K562 (cell line): Measurements from ENCODE around the gene RBPMS2. TPM values are rescaled to one million over a fixed set of nuclear protein-coding genes. Genes with fewer than 3 reads are reported as not detected.

Source experiments
- ATAC-seq: fragments of 200-7000 bp; cut with Tn5 transposase; 3 replicates; pipeline ENCODE4 v1.9.1; 2020; ENCODE audit warnings: moderate library complexity
- BruUV-seq: library from RNA; stranded (reverse); fragments of 400-500 nt; replicated peaks from 2 replicates; lab custom pipeline; 2021; lab: Mats Ljungman, UMichigan
- CTCF ChIA-PET: fragments of 300-600 bp; formaldehyde crosslinking; extraction: SDS; loops from one replicate; lab custom pipeline; 2021; ENCODE audit warnings: low intra/inter-chr PET ratio; lab: Yijun Ruan, JAX
- POLR2A ChIA-PET: fragments of 300-600, 350-650 bp; sonication (Branson Sonifier 250); formaldehyde crosslinking; extraction: SDS; loops from one replicate; lab custom pipeline; 2021; ENCODE audit warnings: antibody characterized with exemption, inconsistent platforms; lab: Yijun Ruan, JAX
- DNase-seq, 4 experiments: peaks; one replicate each; pipeline versions ENCODE4 v3.0.0 to v3.0.0-alpha.2; 2011 to 2018; ENCODE audit warnings: low spot score in 3 of 4, mixed read lengths in 3 of 4; ENCODE audit errors: extremely low read depth in 1 of 4
- FAIRE-seq: peaks from 2 replicates; lab custom pipeline; 2011; peaks lifted over from hg19 to GRCh38; lab: Jason Lieb, UNC
- H2AFZ ChIP-seq: 2 replicates; pipeline ENCODE4 v1.6.0; 2011; ENCODE audit warnings: low read depth, low read length, control low read depth, inconsistent platforms
- H3K27ac ChIP-seq: fragments of 200-600 bp; 3 replicates; pipeline ENCODE4 v1.8.0; 2011; ENCODE audit warnings: low read depth, mild to moderate bottlenecking, control low read depth, inconsistent platforms, low read length, moderate library complexity, mixed read lengths; ENCODE audit errors: extremely low read depth
- H3K27me3 ChIP-seq, 2 experiments: fragments of 300-600 bp in 1 of 2; 2 replicates in 1 of 2; 3 replicates in 1 of 2; pipeline versions ENCODE4 v1.6.0 to v1.8.0; 2011; ENCODE audit warnings: inconsistent platforms in 2 of 2, low read length in 2 of 2, mild to moderate bottlenecking in 1 of 2, mixed read lengths in 1 of 2, moderate library complexity in 1 of 2; ENCODE audit not compliant: control insufficient read depth in 2 of 2, insufficient read depth in 2 of 2
- H3K36me3 ChIP-seq: fragments of 300-600 bp; 3 replicates; pipeline ENCODE4 v1.8.0; 2011; ENCODE audit warnings: mild to moderate bottlenecking, low read length, inconsistent platforms; ENCODE audit not compliant: control insufficient read depth, insufficient read depth
- H3K4me1 ChIP-seq, 2 experiments: fragments of 200-600 bp in 1 of 2; replicated peaks in 1 of 2; 2 replicates in 1 of 2; 3 replicates in 1 of 2; pipeline versions ENCODE4 v1.5.1 to v1.8.0; 2011; ENCODE audit warnings: inconsistent platforms in 2 of 2, low read length in 2 of 2, mild to moderate bottlenecking in 1 of 2, mixed read lengths in 1 of 2, moderate library complexity in 1 of 2; ENCODE audit not compliant: control insufficient read depth in 2 of 2, insufficient read depth in 2 of 2
- H3K4me2 ChIP-seq: 2 replicates; pipeline ENCODE4 v1.6.1; 2011; ENCODE audit warnings: low read length, control low read depth, inconsistent platforms, mixed read lengths; ENCODE audit not compliant: insufficient read depth
- H3K4me3 ChIP-seq: fragments of 200-600 bp; sonication (generic), shearing (Covaris generic); 2 replicates; pipeline ENCODE4 v1.5.1; 2016; ENCODE audit warnings: control low read depth, inconsistent platforms
- H3K79me2 ChIP-seq: fragments of 200-600 bp; 3 replicates; pipeline ENCODE4 v1.8.0; 2011; ENCODE audit warnings: low read length, inconsistent platforms; ENCODE audit not compliant: control insufficient read depth, insufficient read depth
- H3K9ac ChIP-seq, 2 experiments: 2 replicates each; pipeline versions ENCODE4 v1.6.0 to v1.6.1; 2011; ENCODE audit warnings: low read depth in 2 of 2, low read length in 2 of 2, control low read depth in 1 of 2, inconsistent platforms in 1 of 2, mild to moderate bottlenecking in 1 of 2, mixed read lengths in 1 of 2; ENCODE audit not compliant: insufficient read depth in 1 of 2
- H3K9me1 ChIP-seq: one replicate; pipeline ENCODE4 v1.6.0; 2011; ENCODE audit warnings: inconsistent platforms, mild to moderate bottlenecking, low read length, moderate library complexity; ENCODE audit not compliant: control insufficient read depth, insufficient read depth
- H3K9me3 ChIP-seq: replicated peaks from 2 replicates; pipeline ENCODE4 v1.5.1; 2011; ENCODE audit warnings: low read depth, low read length, inconsistent platforms; ENCODE audit not compliant: control insufficient read depth, insufficient read depth
- H4K20me1 ChIP-seq: replicated peaks from 2 replicates; pipeline ENCODE4 v1.6.1; 2011; ENCODE audit warnings: low read length, inconsistent platforms, mixed read lengths; ENCODE audit not compliant: control insufficient read depth, insufficient read depth
- FUS ChIP-seq: fragments of 200-400 bp; formaldehyde crosslinking; optimal IDR thresholded peaks from 2 replicates; pipeline ENCODE3; 2017; ENCODE audit warnings: low read depth, low read length
- GTF2A2 ChIP-seq: IDR thresholded peaks from 2 replicates; pipeline ENCODE4 v1.6.1; 2016; ENCODE audit warnings: mild to moderate bottlenecking, missing genetic modification characterization, missing compliant biosample characterization
- NFRKB ChIP-seq: fragments of 450-650 bp; IDR thresholded peaks from 2 replicates; pipeline ENCODE4 v1.6.1; 2016; ENCODE audit warnings: low read depth
- SIX5 ChIP-seq, 2 experiments: IDR thresholded peaks; 2 replicates each; pipeline ENCODE4 v1.6.1; 2011; ENCODE audit warnings: low read length in 2 of 2, borderline replicate concordance in 1 of 2, low read depth in 1 of 2, mild to moderate bottlenecking in 1 of 2, moderate library complexity in 1 of 2; ENCODE audit not compliant: insufficient read depth in 1 of 2
- ZNF239 ChIP-seq: fragments of 250-450 bp; sonication (Bioruptor Pico); IDR thresholded peaks from 2 replicates; pipeline ENCODE4 v1.4.0; 2020; ENCODE audit warnings: mild to moderate bottlenecking
- WGBS: fragments of 100-300 bp; shearing (Covaris generic); methylation state at CpG from one replicate; pipeline ENCODE4 v1.1.6; 2016; ENCODE audit warnings: low coverage, mixed read lengths; ENCODE audit not compliant: insufficient coverage; ENCODE audit errors: missing lambda C conversion rate; 5-methylcytosine and 5-hydroxymethylcytosine counted together
- in situ Hi-C: fragments of 300-500 bp; cut with MboI; formaldehyde crosslinking; loops from 4 replicates; pipeline ENCODE4 v1.15.0; 2018; ENCODE audit warnings: inconsistent platforms, mixed read lengths
- intact Hi-C: fragments of 100-400 bp; cut with micrococcal nuclease; formaldehyde crosslinking; loops from 2 replicates; pipeline ENCODE4 v1.14.2; 2022
- polyA plus RNA-seq, 8 experiments: library from polyadenylated mRNA; depleted of rRNA in 4 of 8; stranded (reverse) in 5 of 8; unstranded in 3 of 8; fragments of >200 nt; fragmentation: Nextera tagmentation in 2 of 8; fragmentation: Illumina TruSeq in 1 of 8; extraction: Ambion mirVana in 2 of 8; extraction: Trizol in 1 of 8; gene quantifications; 2 replicates each; pipeline versions ENCODE4 v1.2.1 to v1.2.3, GENCODE V29; 2011 to 2014; ENCODE audit warnings: inconsistent platforms in 1 of 8, missing spikeins in 1 of 8
- total RNA-seq, 7 experiments: library from RNA; depleted of rRNA in 6 of 7; stranded (reverse); fragments of >200 nt in 6 of 7; fragmentation: Illumina TruSeq in 2 of 7; extraction: Trizol in 2 of 7; gene quantifications; 2 replicates each; pipeline versions ENCODE4 v1.2.1 to v1.2.3, GENCODE V29; 2011 to 2021; ENCODE audit warnings: low replicate concordance in 1 of 7

RBPMS2 gene
- total and polyA plus RNA-seq, 9 of the 15 experiments (the other 6 are each of a cell fraction or from before 2014, with no cell fraction given): 0.11 to 2.6 (median 0.37) TPM; not detected in 1

GRCh38 chr15:64717130-64717529, 58.3 kb downstream of the RBPMS2 start:
- no peaks in the 10 kb centered on the region for H3K36me3 ChIP-seq

GRCh38 chr15:64716452-64716851, 58.9 kb downstream of the RBPMS2 start:
- no peaks in the 10 kb centered on the region for H4K20me1 ChIP-seq
- ChIA-PET POLR2A (interaction anchor here (0.6 to 1.2 kb wide), 3 partner anchors 12 to 61 kb away, joined by 3 to 6 read pairs (median 3); no protein-coding TSS in a partner anchor), CTCF (no interaction called here)
- 10% methylated on average over 2 of the region's 2 CpGs for WGBS
- H3K27me3 ChIP-seq: no peaks in the 10 kb centered on the region
- in situ Hi-C loops (no loop called here), intact Hi-C loops (no loop called here)
- no peaks in the 10 kb centered on the region for H3K79me2 ChIP-seq
- FAIRE-seq (no peak), DNase-seq (no peak), ATAC-seq (no peak)
- no peaks in the 10 kb centered on the region for H3K9me3 ChIP-seq
- no peaks in the 10 kb centered on the region for H3K9me1 ChIP-seq
- no peak overlapping the region for H2AFZ ChIP-seq
- H3K27ac ChIP-seq: no peak overlapping the region
- no peaks in the 10 kb centered on the region for H3K36me3 ChIP-seq
- peaks cover 0 to 7% of the 10 kb centered on the region in 2 experiments; a peak in 2 of 5 replicates for H3K4me1 ChIP-seq
- TF ChIP-seq SIX5 (IDR thresholded peaks at IDR 0.05; ENCODE audit: borderline replicate concordance in 1 of 2, insufficient read depth in 1 of 2, low read depth in 1 of 2, low read length in 2 of 2) (no peak), NFRKB (no peak), GTF2A2 (tag) (no peak)
- no peak overlapping the region for H3K9ac ChIP-seq
- H3K4me2 ChIP-seq: no peak overlapping the region
- no TSS peak for BruUV-seq
- no peak overlapping the region for H3K4me3 ChIP-seq

More at GRCh38 chr15:64717130-64717529, 58.3 kb downstream of the RBPMS2 start:
- Histone ChIP-seq H2AFZ (peak overlapping the region; percentile 54; the same call in 1 of the 2 replicates), H3K9me3 (no peaks in the 10 kb centered on the region), H3K4me1 (peaks cover 0 to 7% of the 10 kb centered on the region in 2 experiments; a peak in 2 of 5 replicates), H3K9ac (no peak overlapping the region), H3K27me3 (no peaks in the 10 kb centered on the region), H4K20me1 (no peaks in the 10 kb centered on the region), H3K79me2 (no peaks in the 10 kb centered on the region), H3K4me3 (no peak overlapping the region), H3K27ac (no peak overlapping the region), H3K4me2 (no peak overlapping the region), H3K9me1 (no peaks in the 10 kb centered on the region)
- TF ChIP-seq ZNF239 (CRISPR knock-in tag): no peak
- TF ChIP-seq FUS: no peak
- in situ Hi-C loops (no loop called here), intact Hi-C loops (no loop called here)
- CTCF ChIA-PET: interaction anchor here (1.6 kb wide), 1 partner anchor 11 kb away, joined by 4 read pairs; no protein-coding TSS in a partner anchor
- no TSS peak for BruUV-seq
- no peak for ATAC-seq
- FAIRE-seq: peak; percentile 26
- no peak for DNase-seq
- POLR2A ChIA-PET: interaction anchor here (0.6 to 1.3 kb wide), 8 partner anchors 12 to 562 kb away, joined by 3 to 6 read pairs (median 3); no protein-coding TSS in a partner anchor
- 40% methylated on average over 7 of the region's 7 CpGs for WGBS
